ENCODE results near the gene SLC6A3.

GRCh38 chr5:1396293-1396816 lies 48.9 kb downstream of the SLC6A3 start:
- TF ChIP-seq EZH2phosphoT487 (IDR thresholded peaks at IDR 0.05; ENCODE audit: insufficient read depth, low read depth) = no peak
- no peak for TF ChIP-seq EZH2 (IDR thresholded peaks at IDR 0.05; ENCODE audit: insufficient read depth, poor library complexity, severe bottlenecking)

All from GM23248 (cell line).